GM23338 (cell line): ENCODE data around the gene TNFSF13. TPM values are rescaled to one million over a fixed set of nuclear protein-coding genes. Genes with fewer than 3 reads are reported as not detected.
"Not testable (repeated sequence)": the region's sequence is repeated elsewhere in the genome, so short reads cannot be mapped to it uniquely, and the experiment has no call there.

ENCODE experiments used
- ATAC-seq: fragments of 200-7000 bp; cut with Tn5 transposase; 3 replicates; pipeline ENCODE4 v1.9.1; 2020
- DNase-seq: peaks from one replicate; pipeline ENCODE4 v3.0.0-alpha.2; 2015; ENCODE audit warnings: low spot score
- H2AFZ ChIP-seq: fragments of 200-600 bp; sonication (generic); 2 replicates; pipeline ENCODE4 v1.8.0; 2016; ENCODE audit warnings: antibody characterized with exemption, mild to moderate bottlenecking, moderate library complexity
- H3F3A ChIP-seq: fragments of 200-600 bp; sonication (generic); replicated peaks from 2 replicates; pipeline ENCODE4 v1.8.0; 2017; ENCODE audit warnings: antibody characterized with exemption, mixed run types, low read depth
- H3K27ac ChIP-seq: fragments of 200-600 bp; sonication (generic); 2 replicates; pipeline ENCODE4 v1.6.1; 2016; ENCODE audit warnings: low read depth
- H3K27me3 ChIP-seq: fragments of 200-600 bp; sonication (generic); 2 replicates; pipeline ENCODE4 v1.8.0; 2016; ENCODE audit warnings: mild to moderate bottlenecking, mixed run types, moderate library complexity; ENCODE audit not compliant: insufficient read depth
- H3K36me3 ChIP-seq: fragments of 200-600 bp; sonication (generic); 2 replicates; pipeline ENCODE4 v1.8.0; 2016; ENCODE audit warnings: mild to moderate bottlenecking; ENCODE audit not compliant: insufficient read depth
- H3K4me1 ChIP-seq: fragments of 200-600 bp; sonication (generic); 2 replicates; pipeline ENCODE4 v1.8.0; 2016; ENCODE audit warnings: mild to moderate bottlenecking, moderate library complexity; ENCODE audit not compliant: insufficient read depth
- H3K4me2 ChIP-seq: fragments of 200-600 bp; sonication (generic); 2 replicates; pipeline ENCODE4 v1.7.1; 2017; ENCODE audit warnings: mixed run types
- H3K4me3 ChIP-seq: fragments of 200-600 bp; sonication (generic); 2 replicates; pipeline ENCODE4 v1.6.1; 2016; ENCODE audit warnings: mixed run types
- H3K79me2 ChIP-seq: fragments of 200-600 bp; sonication (generic); replicated peaks from 2 replicates; pipeline ENCODE4 v1.8.0; 2017; ENCODE audit warnings: mild to moderate bottlenecking; ENCODE audit not compliant: insufficient read depth
- H3K9me2 ChIP-seq: fragments of 200-600 bp; sonication (generic); 2 replicates; pipeline ENCODE4 v1.8.0; 2017; ENCODE audit not compliant: insufficient read depth
- H4K20me1 ChIP-seq: fragments of 200-600 bp; sonication (generic); replicated peaks from 2 replicates; pipeline ENCODE4 v1.8.0; 2017; ENCODE audit warnings: mild to moderate bottlenecking; ENCODE audit not compliant: insufficient read depth
- H3K27ac Mint-ChIP-seq: 2 replicates; pipeline ENCODE4 v1.8.0; 2020; ENCODE audit warnings: inconsistent platforms, mild to moderate bottlenecking, moderate library complexity, mixed read lengths
- H3K27me3 Mint-ChIP-seq: 3 replicates; pipeline ENCODE4 v1.8.0; 2022; ENCODE audit warnings: low read depth, mild to moderate bottlenecking, moderate library complexity, mixed read lengths, inconsistent platforms; ENCODE audit not compliant: insufficient read depth, poor library complexity
- H3K36me3 Mint-ChIP-seq: 3 replicates; pipeline ENCODE4 v1.8.0; 2021; ENCODE audit warnings: low read depth, mild to moderate bottlenecking, inconsistent platforms, moderate library complexity, mixed read lengths
- H3K4me1 Mint-ChIP-seq: 3 replicates; pipeline ENCODE4 v1.8.0; 2020; ENCODE audit warnings: mild to moderate bottlenecking, inconsistent platforms, mixed read lengths
- H3K4me3 Mint-ChIP-seq: 3 replicates; pipeline ENCODE4 v1.8.0; 2021; ENCODE audit warnings: moderate library complexity, mild to moderate bottlenecking, inconsistent platforms, mixed read lengths
- H3K9me3 Mint-ChIP-seq: 3 replicates; pipeline ENCODE4 v1.8.0; 2020; ENCODE audit warnings: moderate library complexity, mild to moderate bottlenecking, inconsistent platforms, mixed read lengths
- CREB1 ChIP-seq: fragments of 250-450 bp; sonication (Bioruptor Pico); IDR thresholded peaks from 2 replicates; pipeline ENCODE4 v1.5.0; 2020; ENCODE audit warnings: low read depth, mild to moderate bottlenecking, moderate library complexity
- CTCF ChIP-seq, 2 experiments: fragments of 200-600 bp in 1 of 2; sonication (generic) in 1 of 2; conservative IDR thresholded peaks; 2 replicates each; pipeline versions ENCODE4 v1.5.1 to v1.6.1; 2016 to 2017; ENCODE audit warnings: antibody characterized with exemption in 2 of 2, low read depth in 2 of 2, mild to moderate bottlenecking in 2 of 2, moderate library complexity in 1 of 2
- EZH2phosphoT487 ChIP-seq: fragments of 200-600 bp; sonication (generic); IDR thresholded peaks from one replicate; pipeline ENCODE4 v1.8.1; 2018; ENCODE audit warnings: antibody characterized with exemption; ENCODE audit not compliant: unreplicated experiment
- JUNB ChIP-seq: IDR thresholded peaks from one replicate; pipeline ENCODE4 v1.6.1; 2016; ENCODE audit warnings: antibody characterized with exemption; ENCODE audit not compliant: unreplicated experiment
- NANOG ChIP-seq: IDR thresholded peaks from 2 replicates; pipeline ENCODE4 v1.6.1; 2016; ENCODE audit warnings: antibody characterized with exemption, borderline replicate concordance
- REST ChIP-seq: IDR thresholded peaks from one replicate; pipeline ENCODE4 v1.6.1; 2018; ENCODE audit warnings: antibody characterized with exemption; ENCODE audit not compliant: unreplicated experiment
- ZNF114 ChIP-seq: fragments of 250-450 bp; sonication (Bioruptor Pico); IDR thresholded peaks from 2 replicates; pipeline ENCODE4 v1.5.0; 2020; ENCODE audit warnings: mild to moderate bottlenecking, moderate library complexity
- polyA plus RNA-seq: library from polyadenylated mRNA; unstranded; fragments of >200 nt; fragmentation: Nextera tagmentation; extraction: Ambion mirVana; gene quantifications from 2 replicates; pipeline ENCODE4 v1.2.1, GENCODE V29; 2016
- total RNA-seq: library from RNA; depleted of rRNA; stranded (reverse); fragments of >200 nt; shearing (Covaris generic); gene quantifications from 2 replicates; pipeline ENCODE4 v1.2.3, GENCODE V29; 2014
- TF ChIP-seq, protein P1 (sequence below): fragments of 250-450 bp; sonication (Bioruptor Pico); IDR thresholded peaks from 2 replicates; pipeline ENCODE4 v1.5.0; 2020; ENCODE audit warnings: mild to moderate bottlenecking, moderate library complexity
- TF ChIP-seq, protein P2 (sequence below): IDR thresholded peaks from 2 replicates; pipeline ENCODE4 v1.6.1; 2016; ENCODE audit warnings: antibody characterized with exemption

Gene TNFSF13
- total and polyA plus RNA-seq, 2 experiments from 2014 or later, result 2.2 TPM; not detected in 1

GRCh38 chr17:7593296-7593695 lies 34.7 kb downstream of the TNFSF13 start (continued):
- TF ChIP-seq, protein P1, sequence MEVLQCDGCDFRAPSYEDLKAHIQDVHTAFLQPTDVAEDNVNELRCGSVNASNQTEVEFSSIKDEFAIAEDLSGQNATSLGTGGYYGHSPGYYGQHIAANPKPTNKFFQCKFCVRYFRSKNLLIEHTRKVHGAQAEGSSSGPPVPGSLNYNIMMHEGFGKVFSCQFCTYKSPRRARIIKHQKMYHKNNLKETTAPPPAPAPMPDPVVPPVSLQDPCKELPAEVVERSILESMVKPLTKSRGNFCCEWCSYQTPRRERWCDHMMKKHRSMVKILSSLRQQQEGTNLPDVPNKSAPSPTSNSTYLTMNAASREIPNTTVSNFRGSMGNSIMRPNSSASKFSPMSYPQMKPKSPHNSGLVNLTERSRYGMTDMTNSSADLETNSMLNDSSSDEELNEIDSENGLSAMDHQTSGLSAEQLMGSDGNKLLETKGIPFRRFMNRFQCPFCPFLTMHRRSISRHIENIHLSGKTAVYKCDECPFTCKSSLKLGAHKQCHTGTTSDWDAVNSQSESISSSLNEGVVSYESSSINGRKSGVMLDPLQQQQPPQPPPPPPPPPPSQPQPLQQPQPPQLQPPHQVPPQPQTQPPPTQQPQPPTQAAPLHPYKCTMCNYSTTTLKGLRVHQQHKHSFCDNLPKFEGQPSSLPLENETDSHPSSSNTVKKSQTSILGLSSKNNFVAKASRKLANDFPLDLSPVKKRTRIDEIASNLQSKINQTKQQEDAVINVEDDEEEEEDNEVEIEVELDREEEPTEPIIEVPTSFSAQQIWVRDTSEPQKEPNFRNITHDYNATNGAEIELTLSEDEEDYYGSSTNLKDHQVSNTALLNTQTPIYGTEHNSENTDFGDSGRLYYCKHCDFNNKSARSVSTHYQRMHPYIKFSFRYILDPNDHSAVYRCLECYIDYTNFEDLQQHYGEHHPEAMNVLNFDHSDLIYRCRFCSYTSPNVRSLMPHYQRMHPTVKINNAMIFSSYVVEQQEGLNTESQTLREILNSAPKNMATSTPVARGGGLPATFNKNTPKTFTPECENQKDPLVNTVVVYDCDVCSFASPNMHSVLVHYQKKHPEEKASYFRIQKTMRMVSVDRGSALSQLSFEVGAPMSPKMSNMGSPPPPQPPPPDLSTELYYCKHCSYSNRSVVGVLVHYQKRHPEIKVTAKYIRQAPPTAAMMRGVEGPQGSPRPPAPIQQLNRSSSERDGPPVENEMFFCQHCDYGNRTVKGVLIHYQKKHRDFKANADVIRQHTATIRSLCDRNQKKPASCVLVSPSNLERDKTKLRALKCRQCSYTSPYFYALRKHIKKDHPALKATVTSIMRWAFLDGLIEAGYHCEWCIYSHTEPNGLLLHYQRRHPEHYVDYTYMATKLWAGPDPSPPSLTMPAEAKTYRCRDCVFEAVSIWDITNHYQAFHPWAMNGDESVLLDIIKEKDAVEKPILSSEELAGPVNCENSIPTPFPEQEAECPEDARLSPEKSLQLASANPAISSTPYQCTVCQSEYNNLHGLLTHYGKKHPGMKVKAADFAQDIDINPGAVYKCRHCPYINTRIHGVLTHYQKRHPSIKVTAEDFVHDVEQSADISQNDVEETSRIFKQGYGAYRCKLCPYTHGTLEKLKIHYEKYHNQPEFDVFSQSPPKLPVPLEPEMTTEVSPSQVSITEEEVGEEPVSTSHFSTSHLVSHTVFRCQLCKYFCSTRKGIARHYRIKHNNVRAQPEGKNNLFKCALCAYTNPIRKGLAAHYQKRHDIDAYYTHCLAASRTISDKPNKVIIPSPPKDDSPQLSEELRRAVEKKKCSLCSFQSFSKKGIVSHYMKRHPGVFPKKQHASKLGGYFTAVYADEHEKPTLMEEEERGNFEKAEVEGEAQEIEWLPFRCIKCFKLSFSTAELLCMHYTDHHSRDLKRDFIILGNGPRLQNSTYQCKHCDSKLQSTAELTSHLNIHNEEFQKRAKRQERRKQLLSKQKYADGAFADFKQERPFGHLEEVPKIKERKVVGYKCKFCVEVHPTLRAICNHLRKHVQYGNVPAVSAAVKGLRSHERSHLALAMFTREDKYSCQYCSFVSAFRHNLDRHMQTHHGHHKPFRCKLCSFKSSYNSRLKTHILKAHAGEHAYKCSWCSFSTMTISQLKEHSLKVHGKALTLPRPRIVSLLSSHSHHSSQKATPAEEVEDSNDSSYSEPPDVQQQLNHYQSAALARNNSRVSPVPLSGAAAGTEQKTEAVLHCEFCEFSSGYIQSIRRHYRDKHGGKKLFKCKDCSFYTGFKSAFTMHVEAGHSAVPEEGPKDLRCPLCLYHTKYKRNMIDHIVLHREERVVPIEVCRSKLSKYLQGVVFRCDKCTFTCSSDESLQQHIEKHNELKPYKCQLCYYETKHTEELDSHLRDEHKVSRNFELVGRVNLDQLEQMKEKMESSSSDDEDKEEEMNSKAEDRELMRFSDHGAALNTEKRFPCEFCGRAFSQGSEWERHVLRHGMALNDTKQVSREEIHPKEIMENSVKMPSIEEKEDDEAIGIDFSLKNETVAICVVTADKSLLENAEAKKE (CRISPR knock-in tag), result no peak
- TF ChIP-seq CREB1 (CRISPR knock-in tag) (no peak), REST (no peak), ZNF114 (no peak), NANOG (no peak), CTCF (conservative IDR thresholded peaks at IDR 0.05; ENCODE audit: low read depth in 2 of 2) (no peak), JUNB (no peak), EZH2phosphoT487 (no peak)
- TF ChIP-seq, protein P2, sequence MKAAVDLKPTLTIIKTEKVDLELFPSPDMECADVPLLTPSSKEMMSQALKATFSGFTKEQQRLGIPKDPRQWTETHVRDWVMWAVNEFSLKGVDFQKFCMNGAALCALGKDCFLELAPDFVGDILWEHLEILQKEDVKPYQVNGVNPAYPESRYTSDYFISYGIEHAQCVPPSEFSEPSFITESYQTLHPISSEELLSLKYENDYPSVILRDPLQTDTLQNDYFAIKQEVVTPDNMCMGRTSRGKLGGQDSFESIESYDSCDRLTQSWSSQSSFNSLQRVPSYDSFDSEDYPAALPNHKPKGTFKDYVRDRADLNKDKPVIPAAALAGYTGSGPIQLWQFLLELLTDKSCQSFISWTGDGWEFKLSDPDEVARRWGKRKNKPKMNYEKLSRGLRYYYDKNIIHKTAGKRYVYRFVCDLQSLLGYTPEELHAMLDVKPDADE, result no peak

GRCh38 chr17:7597561-7597960 lies 39.0 kb downstream of the TNFSF13 start:
- H3K27ac Mint-ChIP-seq, H2AFZ ChIP-seq, H4K20me1 ChIP-seq, ATAC-seq, H3K4me1 ChIP-seq, H3K4me3 Mint-ChIP-seq, H3F3A ChIP-seq, H3K4me2 ChIP-seq, H3K27me3 ChIP-seq, H3K9me3 Mint-ChIP-seq, H3K4me1 Mint-ChIP-seq, H3K4me3 ChIP-seq, DNase-seq, H3K79me2 ChIP-seq, H3K27ac ChIP-seq, H3K9me2 ChIP-seq, H3K27me3 Mint-ChIP-seq: not testable (repeated sequence)
- H3K36me3 ChIP-seq, result peaks cover 37% of the 10 kb centered on the region
- peaks cover 86% of the 10 kb centered on the region for H3K36me3 Mint-ChIP-seq
